Measurements from ENCODE around the gene NRAS. TPM values are rescaled to one million over a fixed set of nuclear protein-coding genes. Genes with fewer than 3 reads are reported as not detected.

Gene NRAS
- total RNA-seq, 6 experiments from 2014 or later = 10.4 to 24.5 (median 16.3) TPM

DNA sequence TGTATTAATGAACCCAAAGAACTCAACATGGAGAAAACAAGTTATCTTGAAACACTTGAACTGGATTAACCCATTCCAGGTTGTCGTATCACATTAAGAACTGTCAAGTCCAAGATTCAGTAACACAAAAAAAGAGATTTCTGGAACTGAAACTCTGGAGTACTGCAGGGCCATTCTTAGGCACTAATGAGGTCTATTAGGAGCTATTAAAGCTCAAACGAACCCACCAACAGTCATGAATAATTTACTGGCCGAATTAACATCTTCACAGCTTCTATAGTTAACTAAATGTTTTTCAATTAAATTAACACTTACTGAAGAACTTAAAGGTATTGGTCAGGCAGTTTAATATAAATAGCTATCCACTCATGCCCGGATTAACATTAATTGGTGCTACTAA, 36.6 kb upstream of the NRAS start:
- TF ChIP-seq, protein P1, sequence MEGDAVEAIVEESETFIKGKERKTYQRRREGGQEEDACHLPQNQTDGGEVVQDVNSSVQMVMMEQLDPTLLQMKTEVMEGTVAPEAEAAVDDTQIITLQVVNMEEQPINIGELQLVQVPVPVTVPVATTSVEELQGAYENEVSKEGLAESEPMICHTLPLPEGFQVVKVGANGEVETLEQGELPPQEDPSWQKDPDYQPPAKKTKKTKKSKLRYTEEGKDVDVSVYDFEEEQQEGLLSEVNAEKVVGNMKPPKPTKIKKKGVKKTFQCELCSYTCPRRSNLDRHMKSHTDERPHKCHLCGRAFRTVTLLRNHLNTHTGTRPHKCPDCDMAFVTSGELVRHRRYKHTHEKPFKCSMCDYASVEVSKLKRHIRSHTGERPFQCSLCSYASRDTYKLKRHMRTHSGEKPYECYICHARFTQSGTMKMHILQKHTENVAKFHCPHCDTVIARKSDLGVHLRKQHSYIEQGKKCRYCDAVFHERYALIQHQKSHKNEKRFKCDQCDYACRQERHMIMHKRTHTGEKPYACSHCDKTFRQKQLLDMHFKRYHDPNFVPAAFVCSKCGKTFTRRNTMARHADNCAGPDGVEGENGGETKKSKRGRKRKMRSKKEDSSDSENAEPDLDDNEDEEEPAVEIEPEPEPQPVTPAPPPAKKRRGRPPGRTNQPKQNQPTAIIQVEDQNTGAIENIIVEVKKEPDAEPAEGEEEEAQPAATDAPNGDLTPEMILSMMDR (IDR thresholded peaks at IDR 0.05) = no peak
- no peak for TF ChIP-seq POLR2A (IDR thresholded peaks at IDR 0.05)
- intact Hi-C loops (cut with DNase I) = no loop called here
- DNase-seq (no peak), ATAC-seq (no peak)
- no peak overlapping the region for H3K4me3 ChIP-seq
- no peaks in the 10 kb centered on the region for H3K27me3 ChIP-seq
- WGBS (ENCODE audit: insufficient coverage, low coverage, low lambda C conversion rate, missing lambda C conversion rate) = 67% methylated on average over 4 of the region's 4 CpGs
- no peak overlapping the region for H3K27ac ChIP-seq
- H3K4me1 ChIP-seq = peaks cover 0 to 70% (median 23%) of the 10 kb centered on the region in 4 donors
- H3K36me3 ChIP-seq = peaks cover 3 to 8% (median 5%) of the 10 kb centered on the region in 4 donors
- no peaks in the 10 kb centered on the region for H3K9me3 ChIP-seq

DNA sequence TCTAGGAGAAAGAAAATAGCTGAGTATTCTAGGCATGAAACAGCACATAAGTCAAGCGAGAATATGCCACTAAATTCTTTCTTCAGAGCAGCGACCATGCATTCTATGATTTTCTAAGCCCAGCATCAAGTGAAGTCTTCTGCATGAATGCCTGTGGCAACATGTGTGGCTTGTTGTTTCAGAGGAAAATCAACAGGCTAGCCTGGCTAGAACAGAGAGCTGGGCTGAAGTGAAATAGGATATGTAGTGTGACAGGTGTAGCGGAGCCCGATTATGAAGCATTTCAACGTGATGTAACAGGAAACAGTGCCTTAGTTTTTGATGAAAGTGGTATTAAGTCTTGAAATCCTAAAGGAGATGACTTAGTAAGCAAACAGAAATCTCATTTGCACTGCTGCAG, 34.2 kb upstream of the NRAS start:
- ATAC-seq = no peak
- no peak overlapping the region for H3K27ac ChIP-seq
- H3K36me3 ChIP-seq = peaks cover 3 to 17% (median 5%) of the 10 kb centered on the region in 4 donors
- intact Hi-C loops (cut with DNase I) = no loop called here
- H3K9me3 ChIP-seq = no peaks in the 10 kb centered on the region
- no peak overlapping the region for H3K4me3 ChIP-seq
- no peaks in the 10 kb centered on the region for H3K27me3 ChIP-seq
- H3K4me1 ChIP-seq = peaks cover 0 to 67% (median 23%) of the 10 kb centered on the region in 4 donors
- TF ChIP-seq, protein P1 (IDR thresholded peaks at IDR 0.05) = no peak
- no peak for TF ChIP-seq POLR2A (IDR thresholded peaks at IDR 0.05)
- no peak for DNase-seq
- WGBS (ENCODE audit: insufficient coverage, low coverage, low lambda C conversion rate, missing lambda C conversion rate) = 54% methylated on average over 5 of the region's 5 CpGs

DNA sequence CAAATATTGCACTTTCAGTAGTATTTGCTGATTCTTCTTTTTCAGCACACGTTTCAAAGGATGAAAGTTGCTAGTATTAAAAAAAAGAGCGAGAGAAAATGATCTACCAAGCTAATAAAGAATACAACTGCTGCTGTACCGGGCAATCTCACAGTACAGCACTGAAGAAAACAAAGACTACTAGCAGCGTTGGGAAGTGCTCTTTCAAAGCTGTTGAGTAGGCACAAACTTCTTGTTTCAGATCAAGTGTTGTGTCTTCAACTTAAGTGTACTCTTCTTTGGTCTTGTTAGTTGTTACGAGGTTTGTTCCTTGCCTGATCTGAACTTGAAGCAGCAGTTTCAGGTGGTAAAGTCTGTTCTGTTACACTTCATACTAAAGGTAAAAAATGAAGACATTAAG, 33.3 kb upstream of the NRAS start:
- DNase-seq (no peak), ATAC-seq (no peak)
- Histone ChIP-seq H3K36me3 (peaks cover 3 to 17% (median 5%) of the 10 kb centered on the region in 4 donors), H3K9me3 (no peaks in the 10 kb centered on the region), H3K27ac (no peak overlapping the region), H3K27me3 (no peaks in the 10 kb centered on the region), H3K4me3 (no peak overlapping the region), H3K4me1 (peaks cover 0 to 58% (median 16%) of the 10 kb centered on the region in 4 donors)
- TF ChIP-seq POLR2A (IDR thresholded peaks at IDR 0.05) = no peak
- TF ChIP-seq, protein P1 (IDR thresholded peaks at IDR 0.05) = no peak
- 67% methylated on average over 5 of the region's 5 CpGs for WGBS (ENCODE audit: insufficient coverage, low coverage, low lambda C conversion rate, missing lambda C conversion rate)
- intact Hi-C loops (cut with DNase I) = no loop called here

DNA sequence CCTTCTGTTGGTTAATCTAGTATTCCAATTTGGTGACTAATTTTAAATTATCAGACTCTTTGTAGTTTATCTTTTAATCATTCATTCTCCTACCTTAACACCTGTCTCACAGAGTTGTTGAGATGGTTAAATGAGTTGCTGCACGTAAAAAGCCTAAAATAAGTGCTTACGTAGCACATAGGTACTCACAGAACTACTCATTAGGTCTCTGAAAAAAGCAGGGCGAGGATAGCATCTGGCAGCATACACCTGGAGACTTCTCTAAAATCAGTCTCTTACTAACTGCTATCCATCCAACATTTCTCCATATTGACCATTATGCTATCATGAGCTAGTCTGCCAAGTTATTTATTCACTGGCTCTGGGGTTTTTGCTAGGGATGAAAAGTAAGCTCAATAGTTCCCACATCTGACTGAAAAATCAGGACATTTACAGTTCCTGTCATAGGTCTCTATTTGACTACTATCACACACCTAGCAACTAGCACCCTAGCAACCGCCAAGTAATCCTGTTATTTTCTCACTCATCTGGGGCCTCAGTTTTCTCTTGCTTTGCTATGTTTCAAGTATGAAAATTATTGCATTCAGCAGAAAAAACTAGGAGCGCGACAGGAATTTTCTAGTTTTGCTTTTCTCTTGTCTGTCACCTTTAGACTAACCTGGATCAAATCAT, 30.0 kb upstream of the NRAS start:
- DNase-seq (no peak), ATAC-seq (no peak)
- no peaks in the 10 kb centered on the region for H3K9me3 ChIP-seq
- H3K4me3 ChIP-seq = no peak overlapping the region
- H3K27ac ChIP-seq = no peak overlapping the region
- H3K36me3 ChIP-seq = peaks cover 3 to 17% (median 5%) of the 10 kb centered on the region in 4 donors
- no peaks in the 10 kb centered on the region for H3K27me3 ChIP-seq
- intact Hi-C loops (cut with DNase I) = no loop called here
- TF ChIP-seq, protein P1 (IDR thresholded peaks at IDR 0.05) = no peak
- no peak for TF ChIP-seq POLR2A (IDR thresholded peaks at IDR 0.05)
- WGBS (ENCODE audit: insufficient coverage, low coverage, low lambda C conversion rate, missing lambda C conversion rate) = 78% methylated on average over 6 of the region's 6 CpGs
- H3K4me1 ChIP-seq = peaks cover 0 to 27% (median 5%) of the 10 kb centered on the region in 4 donors

All from right lobe of liver (tissue), 6 donors.